IMR-90 (cell line): ENCODE results near the gene CENPX. TPM values are rescaled to one million over a fixed set of nuclear protein-coding genes. Genes with fewer than 3 reads are reported as not detected.

ENCODE experiments used
- ATAC-seq: fragments of 200-7000 bp; cut with Tn5 transposase; 2 replicates; pipeline ENCODE4 v1.9.1; 2020; ENCODE audit warnings: low read depth, mild to moderate bottlenecking, moderate library complexity
- BruUV-seq: library from RNA; stranded (reverse); fragments of 400-500 nt; replicated peaks from 2 replicates; lab custom pipeline; 2021; lab: Mats Ljungman, UMichigan
- CTCF ChIA-PET: fragments of 300-600 bp; formaldehyde crosslinking; extraction: SDS; loops from one replicate; lab custom pipeline; 2021; ENCODE audit warnings: antibody characterized with exemption; lab: Yijun Ruan, JAX
- POLR2A ChIA-PET: fragments of 300-600 bp; sonication (Branson Sonifier 250); formaldehyde crosslinking; loops from one replicate; lab custom pipeline; 2022; ENCODE audit warnings: antibody characterized with exemption; ENCODE audit not compliant: unreplicated experiment; lab: Charles Lee
- DNase-seq: peaks from one replicate; pipeline ENCODE4 v3.0.0; 2013
- H2AFZ ChIP-seq: replicated peaks from 2 replicates; pipeline ENCODE3; 2013; ENCODE audit warnings: low read length, mild to moderate bottlenecking; ENCODE audit not compliant: poor library complexity
- H2AK5ac ChIP-seq: 2 replicates; pipeline ENCODE4 v1.6.1; 2013; ENCODE audit warnings: low read depth, low read length, inconsistent platforms
- H2AK9ac ChIP-seq: replicated peaks from 2 replicates; pipeline ENCODE3; 2013; ENCODE audit warnings: mild to moderate bottlenecking, low read depth, low read length, moderate library complexity; ENCODE audit not compliant: poor library complexity
- H2BK120ac ChIP-seq: 2 replicates; pipeline ENCODE4 v1.6.1; 2013; ENCODE audit warnings: low read depth, low read length, inconsistent platforms
- H2BK15ac ChIP-seq: 3 replicates; pipeline ENCODE4 v1.6.1; 2013; ENCODE audit warnings: low read depth, low read length, inconsistent platforms
- H2BK20ac ChIP-seq: 2 replicates; pipeline ENCODE4 v1.6.1; 2013; ENCODE audit warnings: low read depth, mild to moderate bottlenecking, inconsistent platforms, low read length, moderate library complexity
- H2BK5ac ChIP-seq: 2 replicates; pipeline ENCODE4 v1.6.1; 2013; ENCODE audit warnings: mild to moderate bottlenecking, low read depth, low read length, inconsistent platforms; ENCODE audit not compliant: poor library complexity, severe bottlenecking
- H3K14ac ChIP-seq: replicated peaks from 2 replicates; pipeline ENCODE4 v1.6.1; 2013; ENCODE audit warnings: low read depth, low read length, inconsistent platforms
- H3K18ac ChIP-seq: 2 replicates; pipeline ENCODE4 v1.6.1; 2013; ENCODE audit warnings: low read depth, low read length, control low read depth
- H3K23ac ChIP-seq: 2 replicates; pipeline ENCODE4 v1.6.1; 2013; ENCODE audit warnings: low read depth, low read length, inconsistent platforms
- H3K27ac ChIP-seq: 2 replicates; pipeline ENCODE4 v1.5.1; 2013; ENCODE audit warnings: mild to moderate bottlenecking, control low read depth, low read length; ENCODE audit not compliant: insufficient read depth
- H3K27me3 ChIP-seq: 2 replicates; pipeline ENCODE4 v1.6.1; 2013; ENCODE audit warnings: low read length; ENCODE audit not compliant: control insufficient read depth, insufficient read depth
- H3K36me3 ChIP-seq: 2 replicates; pipeline ENCODE4 v1.6.1; 2013; ENCODE audit warnings: low read length, mixed read lengths; ENCODE audit not compliant: control insufficient read depth, insufficient read depth
- H3K4ac ChIP-seq: 2 replicates; pipeline ENCODE4 v1.6.1; 2013; ENCODE audit warnings: low read depth, low read length, inconsistent platforms
- H3K4me1 ChIP-seq: 2 replicates; pipeline ENCODE4 v1.6.1; 2013; ENCODE audit warnings: low read length, mixed read lengths; ENCODE audit not compliant: control insufficient read depth, insufficient read depth
- H3K4me2 ChIP-seq: 2 replicates; pipeline ENCODE4 v1.6.1; 2013; ENCODE audit warnings: low read depth, mild to moderate bottlenecking, control low read depth, low read length, moderate library complexity
- H3K4me3 ChIP-seq: 2 replicates; pipeline ENCODE4 v1.5.1; 2013; ENCODE audit warnings: low read depth, mild to moderate bottlenecking, control low read depth, low read length, moderate library complexity; ENCODE audit not compliant: insufficient read depth
- H3K56ac ChIP-seq: 2 replicates; pipeline ENCODE4 v1.6.1; 2013; ENCODE audit warnings: low read length, inconsistent platforms; ENCODE audit not compliant: insufficient read depth; ENCODE audit errors: extremely low read depth
- H3K79me1 ChIP-seq, 2 experiments: 2 replicates each; pipeline ENCODE4 v1.6.1; 2013; ENCODE audit warnings: low read length in 2 of 2, inconsistent platforms in 1 of 2, low read depth in 1 of 2
- H3K9ac ChIP-seq: 2 replicates; pipeline ENCODE4 v1.6.1; 2013; ENCODE audit warnings: low read depth, low read length, control low read depth
- H3K9me1 ChIP-seq: 2 replicates; pipeline ENCODE4 v1.6.1; 2013; ENCODE audit warnings: low read length, inconsistent platforms; ENCODE audit not compliant: insufficient read depth
- H3K9me3 ChIP-seq: 2 replicates; pipeline ENCODE4 v1.6.1; 2013; ENCODE audit warnings: low read length; ENCODE audit not compliant: control insufficient read depth, insufficient read depth
- H4K20me1 ChIP-seq: 2 replicates; pipeline ENCODE4 v1.6.1; 2013; ENCODE audit warnings: low read length, inconsistent platforms; ENCODE audit not compliant: insufficient read depth
- H4K5ac ChIP-seq: 2 replicates; pipeline ENCODE4 v1.6.1; 2013; ENCODE audit warnings: mild to moderate bottlenecking, low read depth, low read length, control low read depth
- H4K8ac ChIP-seq, 2 experiments: 2 replicates each; pipeline ENCODE4 v1.6.1; 2013; ENCODE audit warnings: low read depth in 2 of 2, low read length in 2 of 2, control low read depth in 1 of 2, inconsistent platforms in 1 of 2
- H4K91ac ChIP-seq: 2 replicates; pipeline ENCODE4 v1.6.1; 2013; ENCODE audit warnings: low read depth, low read length, inconsistent platforms; ENCODE audit not compliant: insufficient read depth
- BHLHE40 ChIP-seq: fragments of 150-350 bp; IDR thresholded peaks from 2 replicates; pipeline ENCODE4 v1.6.1; 2016; ENCODE audit warnings: mild to moderate bottlenecking, low read depth, low read length
- CEBPB ChIP-seq: IDR thresholded peaks from 2 replicates; pipeline ENCODE4 v1.6.1; 2012; ENCODE audit warnings: low read depth, low read length, improper control_type of control experiment
- CHD1 ChIP-seq: IDR thresholded peaks from 2 replicates; pipeline ENCODE4 v1.6.1; 2012; ENCODE audit warnings: low read depth, low read length, improper control_type of control experiment
- CTCF ChIP-seq: conservative IDR thresholded peaks from 2 replicates; pipeline ENCODE4 v1.5.1; 2012; ENCODE audit warnings: mild to moderate bottlenecking, low read depth, low read length, improper control_type of control experiment
- ELK1 ChIP-seq: fragments of 150-350 bp; IDR thresholded peaks from 2 replicates; pipeline ENCODE4 v1.6.1; 2016; ENCODE audit warnings: low read depth, mild to moderate bottlenecking, low read length, moderate library complexity, borderline replicate concordance
- FOS ChIP-seq: fragments of 150-350 bp; IDR thresholded peaks from 2 replicates; pipeline ENCODE4 v1.6.1; 2016; ENCODE audit warnings: low read depth, low read length
- MAFK ChIP-seq: IDR thresholded peaks from 2 replicates; pipeline ENCODE4 v1.6.1; 2012; ENCODE audit warnings: low read depth, low read length, improper control_type of control experiment
- MAZ ChIP-seq: IDR thresholded peaks from 2 replicates; pipeline ENCODE4 v1.6.1; 2012; ENCODE audit warnings: low read depth, mild to moderate bottlenecking, low read length, improper control_type of control experiment, moderate library complexity, borderline replicate concordance
- MXI1 ChIP-seq: IDR thresholded peaks from 2 replicates; pipeline ENCODE4 v1.6.1; 2012; ENCODE audit warnings: low read depth, mild to moderate bottlenecking, low read length, moderate library complexity, borderline replicate concordance
- NFE2L2 ChIP-seq: fragments of 150-350 bp; IDR thresholded peaks from 2 replicates; pipeline ENCODE4 v1.6.1; 2016; ENCODE audit warnings: low read depth, mild to moderate bottlenecking, low read length
- POLR2A ChIP-seq: IDR thresholded peaks from 2 replicates; pipeline ENCODE4 v1.6.1; 2012; ENCODE audit warnings: mild to moderate bottlenecking, low read depth, low read length
- RAD21 ChIP-seq: IDR thresholded peaks from 2 replicates; pipeline ENCODE4 v1.6.1; 2012; ENCODE audit warnings: low read length, improper control_type of control experiment
- RCOR1 ChIP-seq: IDR thresholded peaks from 2 replicates; pipeline ENCODE4 v1.6.1; 2012; ENCODE audit warnings: mild to moderate bottlenecking, low read length, improper control_type of control experiment; ENCODE audit not compliant: insufficient replicate concordance
- RFX5 ChIP-seq: IDR thresholded peaks from 2 replicates; pipeline ENCODE4 v1.8.0; 2012; ENCODE audit warnings: low read depth, mild to moderate bottlenecking, low read length, moderate library complexity
- SMC3 ChIP-seq: fragments of 150-350 bp; IDR thresholded peaks from 2 replicates; pipeline ENCODE4 v1.6.1; 2016; ENCODE audit warnings: low read depth, mild to moderate bottlenecking, antibody characterized with exemption, low read length, moderate library complexity
- USF2 ChIP-seq: fragments of 150-350 bp; IDR thresholded peaks from 2 replicates; pipeline ENCODE4 v1.6.1; 2017; ENCODE audit warnings: mild to moderate bottlenecking, antibody characterized with exemption, low read length, low read depth
- WGBS, 2 experiments: methylation state at CpG; one replicate each; pipeline versions ENCODE4 v1.1.5 to v1.1.7; 2013; ENCODE audit warnings: missing lambda C conversion rate in 2 of 2; ENCODE audit not compliant: insufficient read length in 1 of 2; ENCODE audit errors: extremely low coverage in 2 of 2; 5-methylcytosine and 5-hydroxymethylcytosine counted together
- dilution Hi-C: fragments of 300-500 bp; cut with HindIII; formaldehyde crosslinking; loops from one replicate; pipeline ENCODE4 v1.14.3; 2018; ENCODE audit warnings: low sequenced_read_pairs; ENCODE audit not compliant: unreplicated experiment
- in situ Hi-C: fragments of 300-500 bp; cut with MboI; formaldehyde crosslinking; loops from 3 replicates; pipeline ENCODE4 v1.14.3; 2019; ENCODE audit warnings: low sequenced_read_pairs, inconsistent platforms, mixed read lengths
- intact Hi-C: fragments of 100-400 bp; cut with micrococcal nuclease; formaldehyde crosslinking; loops from 2 replicates; pipeline ENCODE4 v1.10.0; 2022
- polyA plus RNA-seq, 3 experiments: library from polyadenylated mRNA; depleted of rRNA; stranded (reverse); fragments of >200 nt; gene quantifications; 2 replicates each; pipeline ENCODE4 v1.2.3, GENCODE V29; 2012; ENCODE audit warnings: low replicate concordance in 1 of 3
- total RNA-seq: library from RNA; depleted of rRNA; stranded (reverse); fragments of >200 nt; gene quantifications from 2 replicates; pipeline ENCODE4 v1.2.3, GENCODE V29; 2012

CENPX gene
- total and polyA plus RNA-seq, 2 of the 4 experiments (the other 2 are of a cell fraction) = 44.8 to 86.8 TPM

GRCh38 chr17:82028966-82029365, 6.3 kb upstream of the CENPX start:
- no peak overlapping the region for H2AK9ac ChIP-seq
- no peak overlapping the region for H3K23ac ChIP-seq
- no peaks in the 10 kb centered on the region for H3K27me3 ChIP-seq
- H3K9me1 ChIP-seq = no peaks in the 10 kb centered on the region
- no peak overlapping the region for H4K8ac ChIP-seq
- no peak overlapping the region for H3K4me3 ChIP-seq
- dilution Hi-C loops = no loop called here
- DNase-seq = no peak
- H3K4ac ChIP-seq = no peak overlapping the region
- no peak overlapping the region for H2BK15ac ChIP-seq
- no peak for ATAC-seq
- ChIA-PET POLR2A (no interaction called here), CTCF (no interaction called here)
- H3K36me3 ChIP-seq = peaks cover 2% of the 10 kb centered on the region
- no peak overlapping the region for H3K4me2 ChIP-seq
- WGBS, 2 experiments = 93% methylated on average over 3 of the region's 9 CpGs; no CpG with 5 or more reads in 1 of the 2 experiments
- peaks cover 0 to 8% of the 10 kb centered on the region in 2 experiments; a peak in 2 of 4 replicates for H3K79me1 ChIP-seq
- H3K9ac ChIP-seq = no peak overlapping the region
- H3K18ac ChIP-seq = no peak overlapping the region
- BruUV-seq = no TSS peak
- in situ Hi-C loops = no loop called here
- H3K4me1 ChIP-seq = peaks cover 5% of the 10 kb centered on the region
- H2AFZ ChIP-seq = no peak overlapping the region
- intact Hi-C loops = no loop called here
- H3K14ac ChIP-seq = no peak overlapping the region
- H2BK20ac ChIP-seq = no peak overlapping the region
- no peak overlapping the region for H4K91ac ChIP-seq
- no peaks in the 10 kb centered on the region for H3K9me3 ChIP-seq
- H2BK120ac ChIP-seq = no peak overlapping the region
- H3K56ac ChIP-seq = no peak overlapping the region
- H3K27ac ChIP-seq = no peak overlapping the region
- H2BK5ac ChIP-seq = no peak overlapping the region
- H4K20me1 ChIP-seq = no peaks in the 10 kb centered on the region; the same call in 1 of the 2 replicates
- H4K5ac ChIP-seq = no peak overlapping the region
- TF ChIP-seq USF2 (no peak), RAD21 (no peak), CTCF (no peak), RCOR1 (no peak), NFE2L2 (no peak), MAFK (no peak), SMC3 (no peak), RFX5 (no peak), ELK1 (no peak), CEBPB (no peak), FOS (no peak), BHLHE40 (no peak), CHD1 (no peak), MAZ (no peak), MXI1 (no peak), POLR2A (no peak)
- H2AK5ac ChIP-seq = no peak overlapping the region
